ENCODE data around the gene BCL10. TPM values are rescaled to one million over a fixed set of nuclear protein-coding genes. Genes with fewer than 3 reads are reported as not detected.

Gene BCL10
- polyA plus RNA-seq, 1 of the 3 experiments (the other 2 are of a cell fraction) = 5.8 TPM

- no peaks in the 10 kb centered on the region for H4K20me1 ChIP-seq (ENCODE audit: insufficient read depth)
- TF ChIP-seq POLR2AphosphoS5 (IDR thresholded peaks at IDR 0.05; ENCODE audit: low read depth, low read length) (0 out of 2 replicates have a peak, but pooled peaks have one; percentile 6), CTCF (IDR thresholded peaks at IDR 0.05) (no peak)
- no peaks in the 10 kb centered on the region for H3K9me2 ChIP-seq
- H3K9ac ChIP-seq = peak overlapping the region; percentile 89
- WGBS (ENCODE audit: low lambda C conversion rate) = 42% methylated on average over 4 of the region's 4 CpGs
- no peak for DNase-seq
- H2AFZ ChIP-seq (ENCODE audit: low read depth) = no peak overlapping the region
- H3K4me3 ChIP-seq (ENCODE audit: low read depth in 2 of 2, low read length in 1 of 2) = no peak overlapping the region
- POLR2A ChIA-PET = no interaction called here
- CTCF ChIA-PET = interaction anchor here (0.6 to 0.8 kb wide), 3 partner anchors 12 to 320 kb away, joined by 3 to 4 read pairs (median 3); partner anchors contain the start of gene C1orf52
- peak overlapping the region; percentile 73 for H3K4me2 ChIP-seq
- H3K27me3 ChIP-seq (ENCODE audit: insufficient read depth) = no peaks in the 10 kb centered on the region
- H3K36me3 ChIP-seq (replicated peaks in 1 of 2; ENCODE audit: control insufficient read depth in 1 of 2, insufficient read depth in 2 of 2, low read length in 1 of 2) = peaks cover 18 to 25% of the 10 kb centered on the region in 2 experiments
- H3K27ac ChIP-seq (ENCODE audit: low read depth in 2 of 2, low read length in 1 of 2) = peak overlapping the region; percentile 94 to 100
- peaks cover 70% of the 10 kb centered on the region for H3K79me2 ChIP-seq (ENCODE audit: insufficient read depth)
- peaks cover 86% of the 10 kb centered on the region for H3F3A ChIP-seq (replicated peaks; ENCODE audit: insufficient read depth)
- H3K9me3 ChIP-seq = no peaks in the 10 kb centered on the region
- H3K4me1 ChIP-seq (ENCODE audit: control insufficient read depth in 1 of 2, insufficient read depth in 2 of 2, low read depth in 1 of 2, low read length in 1 of 2) = peaks cover 20 to 68% of the 10 kb centered on the region in 2 experiments
These were observed 43.5 kb upstream of the BCL10 start for GRCh38 chr1:85319931-85320330.

GRCh38 chr1:85319491-85319890 lies 43.1 kb upstream of the BCL10 start:
- ChIA-PET CTCF (no interaction called here), POLR2A (no interaction called here)
- peaks cover 66% of the 10 kb centered on the region for H3K79me2 ChIP-seq (ENCODE audit: insufficient read depth)
- no peaks in the 10 kb centered on the region for H3K27me3 ChIP-seq (ENCODE audit: insufficient read depth)
- peak overlapping the region; percentile 89 for H3K9ac ChIP-seq
- H2AFZ ChIP-seq (ENCODE audit: low read depth) = no peak overlapping the region
- H3K4me1 ChIP-seq (ENCODE audit: control insufficient read depth in 1 of 2, insufficient read depth in 2 of 2, low read depth in 1 of 2, low read length in 1 of 2) = peaks cover 21 to 72% of the 10 kb centered on the region in 2 experiments
- H3K36me3 ChIP-seq (replicated peaks in 1 of 2; ENCODE audit: control insufficient read depth in 1 of 2, insufficient read depth in 2 of 2, low read length in 1 of 2) = peaks cover 18 to 25% of the 10 kb centered on the region in 2 experiments
- 15% methylated on average over 3 of the region's 3 CpGs for WGBS (ENCODE audit: low lambda C conversion rate)
- DNase-seq = no peak
- H4K20me1 ChIP-seq (ENCODE audit: insufficient read depth) = no peaks in the 10 kb centered on the region
- peaks cover 86% of the 10 kb centered on the region for H3F3A ChIP-seq (replicated peaks; ENCODE audit: insufficient read depth)
- no peaks in the 10 kb centered on the region for H3K9me3 ChIP-seq
- peak overlapping the region; percentile 94 to 100 for H3K27ac ChIP-seq (ENCODE audit: low read depth in 2 of 2, low read length in 1 of 2)
- H3K4me2 ChIP-seq = peak overlapping the region; percentile 73; the same call in 1 of the 2 replicates
- H3K9me2 ChIP-seq = no peaks in the 10 kb centered on the region
- H3K4me3 ChIP-seq (ENCODE audit: low read depth in 2 of 2, low read length in 1 of 2) = no peak overlapping the region
- TF ChIP-seq RAD21 (IDR thresholded peaks at IDR 0.05; ENCODE audit: low read length) = no peak
- TF ChIP-seq GABPA (IDR thresholded peaks at IDR 0.05; ENCODE audit: low read depth) = no peak
- no peak for TF ChIP-seq REST (IDR thresholded peaks at IDR 0.05; ENCODE audit: low read depth, low read length)
- no peak for TF ChIP-seq CHD2 (IDR thresholded peaks at IDR 0.05; ENCODE audit: low read length, partially characterized antibody)
- peak; percentile 29; the same call in 1 of the 2 replicates for TF ChIP-seq TEAD4 (IDR thresholded peaks at IDR 0.05; ENCODE audit: borderline replicate concordance, insufficient read depth)
- TF ChIP-seq JUND (IDR thresholded peaks at IDR 0.05) = peak; percentile 42
- no peak for TF ChIP-seq ZBTB33 (IDR thresholded peaks at IDR 0.05; ENCODE audit: borderline replicate concordance, low read depth)
- TF ChIP-seq RCOR1 (IDR thresholded peaks at IDR 0.05; ENCODE audit: low read length) = no peak
- TF ChIP-seq FOSL2 (IDR thresholded peaks at IDR 0.05; ENCODE audit: borderline replicate concordance, low read depth) = peak; percentile 27; the same call in 1 of the 2 replicates
- no peak for TF ChIP-seq CTCF (IDR thresholded peaks at IDR 0.05)
- no peak for TF ChIP-seq ELF1 (IDR thresholded peaks at IDR 0.05)
- TF ChIP-seq IRF3 (IDR thresholded peaks at IDR 0.05; ENCODE audit: low read depth, low read length) = no peak
- no peak for TF ChIP-seq NRF1 (IDR thresholded peaks at IDR 0.05; ENCODE audit: low read depth, low read length)
- TF ChIP-seq FOXM1 (IDR thresholded peaks at IDR 0.05; ENCODE audit: low read depth) = no peak
- no peak for TF ChIP-seq GATA2 (CRISPR knock-in tag; IDR thresholded peaks at IDR 0.05)
- no peak for TF ChIP-seq MEF2A (IDR thresholded peaks at IDR 0.05; ENCODE audit: borderline replicate concordance, low read depth)

Data from SK-N-SH (cell line).